HG03135 (cell line): Measurements from ENCODE around the gene WNT11.

ENCODE experiments used
- ATAC-seq: cut with Tn5 transposase; IDR thresholded peaks from one replicate; pipeline ENCODE4 v1.9.1; 2021; ENCODE audit warnings: mild to moderate bottlenecking, moderate library complexity; ENCODE audit not compliant: unreplicated experiment

The WNT11 gene

DNA sequence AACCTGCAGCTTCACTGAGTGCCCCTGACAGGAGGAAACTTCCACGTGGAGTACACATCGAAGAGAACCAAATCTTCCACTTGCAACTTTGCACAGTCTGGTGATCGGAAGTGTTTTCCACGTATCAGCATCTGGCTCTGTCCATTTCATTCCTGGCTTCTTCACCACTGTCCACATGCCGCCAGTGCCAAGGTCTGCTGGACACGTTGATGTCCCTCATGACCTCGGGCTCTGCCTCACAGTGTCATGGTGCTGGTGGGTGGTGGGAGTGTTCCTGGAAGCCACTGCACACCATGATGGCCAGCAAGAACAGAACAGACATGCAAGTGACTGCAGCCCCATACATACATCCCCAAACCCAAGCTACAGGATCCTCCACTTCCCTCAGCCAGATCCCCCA, 48.4 kb downstream of the WNT11 start:
- no peak for ATAC-seq

DNA sequence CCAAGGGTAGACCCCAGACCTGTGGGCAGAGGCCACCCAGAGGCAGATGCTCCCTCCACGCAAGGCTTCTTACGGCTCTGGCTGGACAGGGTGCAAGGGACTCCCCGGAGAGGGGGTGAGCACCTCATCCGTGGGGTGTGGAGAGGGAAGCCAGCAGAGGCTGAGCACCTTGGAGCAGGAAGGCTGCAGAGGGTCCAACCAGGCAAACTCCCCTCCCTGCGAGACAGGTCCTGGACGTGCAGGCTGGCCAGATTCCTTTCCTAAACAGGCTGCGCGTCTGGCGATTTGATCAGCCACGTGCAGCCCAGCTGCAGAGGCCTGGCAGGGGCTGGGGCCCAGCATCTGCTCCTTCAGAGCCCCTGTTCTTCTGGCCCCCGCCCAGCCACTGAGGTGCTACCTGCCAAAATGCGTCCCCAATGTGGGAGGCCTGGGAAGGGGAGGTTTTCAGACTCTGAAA, 49.3 kb downstream of the WNT11 start:
- ATAC-seq = no peak

DNA sequence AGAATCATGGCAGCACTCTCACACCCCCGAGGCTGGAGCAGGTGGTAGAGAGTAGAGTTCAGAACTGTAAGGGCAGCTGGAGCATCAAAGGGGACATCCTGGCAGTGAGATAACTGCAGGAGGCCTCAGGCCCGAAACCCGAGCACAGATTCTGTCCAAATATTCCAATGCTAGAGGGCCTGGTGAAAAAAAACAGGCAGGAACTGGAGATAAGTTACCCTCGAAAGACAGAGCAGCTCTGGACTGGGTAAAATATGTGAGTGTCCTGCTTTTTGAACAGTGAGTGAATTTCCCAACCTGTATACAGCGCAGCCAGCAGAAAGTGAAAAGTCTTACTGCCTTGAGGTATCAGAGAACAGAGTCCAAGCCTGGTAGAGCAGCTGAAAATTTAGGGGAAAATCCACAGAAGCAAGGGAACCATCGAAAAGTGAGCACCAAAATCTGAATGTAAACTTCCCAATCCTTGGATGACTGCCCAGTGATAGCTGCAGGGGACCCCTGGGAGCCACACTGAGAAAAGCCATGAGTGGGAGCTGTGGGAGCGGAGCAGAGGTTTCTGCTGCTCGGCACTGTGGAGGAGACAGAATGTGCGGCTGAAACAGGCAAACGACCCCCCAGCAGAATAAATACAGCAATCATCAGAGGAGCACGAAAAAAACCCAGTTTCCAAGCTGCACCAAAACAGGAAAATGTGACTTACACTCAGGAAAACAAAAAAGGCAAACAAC, 50.6 kb downstream of the WNT11 start:
- no peak for ATAC-seq

DNA sequence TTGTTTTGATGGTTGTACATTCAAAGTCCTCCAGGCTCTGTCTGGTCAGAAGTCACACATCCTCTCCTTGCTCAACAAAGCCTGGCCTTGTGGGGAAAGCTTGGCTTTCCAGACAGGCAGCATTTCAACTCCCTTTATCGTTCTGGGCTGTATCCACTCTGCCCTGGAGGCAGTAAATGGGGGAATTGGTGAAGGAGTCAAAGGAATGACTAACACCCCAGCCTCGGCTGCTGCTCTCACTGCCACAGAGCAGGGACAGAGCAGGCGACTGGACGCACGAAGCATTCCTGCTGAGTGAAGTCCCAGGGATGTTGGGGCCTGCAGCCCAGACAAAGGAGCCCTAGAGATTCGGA, 52.8 kb downstream of the WNT11 start:
- no peak for ATAC-seq

DNA sequence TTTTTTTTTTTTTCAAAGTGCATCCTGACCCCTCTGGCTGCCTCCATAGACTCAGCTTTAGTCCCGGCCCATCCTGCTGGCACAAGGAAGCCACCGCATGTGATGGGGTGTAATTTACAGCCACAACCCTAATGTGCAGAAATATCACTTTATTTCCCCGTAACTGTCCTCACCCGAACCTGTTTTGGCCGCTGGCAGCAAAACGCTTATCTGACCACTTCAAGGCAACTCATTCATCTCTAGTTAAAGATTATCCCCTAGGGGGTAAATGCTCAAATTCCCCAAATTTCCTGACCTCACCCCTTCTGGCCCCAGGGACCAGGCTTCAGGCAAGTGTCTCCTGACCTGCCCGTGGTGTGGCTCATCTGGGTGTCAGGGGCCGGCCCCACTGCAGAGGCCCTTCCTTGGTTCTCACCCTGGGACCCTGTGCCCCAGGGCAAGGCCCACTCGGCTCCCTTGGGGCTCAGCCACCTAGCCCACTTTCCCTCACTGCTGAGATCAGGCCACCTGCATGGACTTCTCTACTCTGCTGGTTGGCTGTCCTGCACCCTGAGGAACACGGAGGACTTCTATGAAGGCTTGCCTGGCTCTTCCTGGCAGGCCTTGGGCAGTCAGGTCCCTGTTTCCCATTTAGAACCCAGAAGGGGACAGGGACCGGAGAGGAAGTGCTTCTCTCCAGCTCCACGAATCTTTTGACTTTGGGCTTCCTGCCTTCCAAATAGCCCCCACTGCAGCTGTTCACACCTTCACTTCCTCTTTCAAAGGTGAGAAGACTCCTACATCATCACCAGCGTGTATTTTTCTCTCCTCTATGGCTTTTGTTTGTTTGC, 53.3 kb downstream of the WNT11 start:
- ATAC-seq = peak; percentile 57

DNA sequence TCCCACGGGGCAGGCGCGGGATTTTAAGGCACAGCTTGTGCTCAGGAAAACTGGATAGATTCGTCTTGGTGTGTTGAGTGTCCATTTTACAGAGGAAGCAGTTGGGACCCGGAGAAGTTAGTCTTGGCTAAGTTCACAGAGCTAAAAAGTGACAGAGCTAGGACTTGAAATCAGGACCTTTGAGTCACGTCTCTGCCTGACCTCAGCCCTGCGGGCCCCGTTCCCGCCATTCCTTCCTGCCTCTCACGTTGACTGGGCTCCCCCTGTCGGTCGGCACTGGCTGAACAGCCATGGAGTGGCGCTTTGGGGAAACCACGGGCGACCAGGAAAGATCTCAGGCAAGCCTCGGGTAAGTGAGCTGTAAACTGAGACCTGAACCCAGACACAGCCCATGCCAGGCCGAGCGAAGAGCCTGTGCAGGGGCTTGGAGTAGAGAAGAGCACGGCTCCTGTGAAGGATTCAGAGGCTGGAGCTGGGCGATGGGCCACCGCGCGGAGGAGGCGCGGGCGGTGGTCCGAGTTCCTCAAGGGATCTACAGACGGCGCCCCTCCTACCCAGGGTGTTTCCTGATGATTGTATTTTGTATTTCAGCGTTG, 54.1 kb downstream of the WNT11 start:
- no peak for ATAC-seq

DNA sequence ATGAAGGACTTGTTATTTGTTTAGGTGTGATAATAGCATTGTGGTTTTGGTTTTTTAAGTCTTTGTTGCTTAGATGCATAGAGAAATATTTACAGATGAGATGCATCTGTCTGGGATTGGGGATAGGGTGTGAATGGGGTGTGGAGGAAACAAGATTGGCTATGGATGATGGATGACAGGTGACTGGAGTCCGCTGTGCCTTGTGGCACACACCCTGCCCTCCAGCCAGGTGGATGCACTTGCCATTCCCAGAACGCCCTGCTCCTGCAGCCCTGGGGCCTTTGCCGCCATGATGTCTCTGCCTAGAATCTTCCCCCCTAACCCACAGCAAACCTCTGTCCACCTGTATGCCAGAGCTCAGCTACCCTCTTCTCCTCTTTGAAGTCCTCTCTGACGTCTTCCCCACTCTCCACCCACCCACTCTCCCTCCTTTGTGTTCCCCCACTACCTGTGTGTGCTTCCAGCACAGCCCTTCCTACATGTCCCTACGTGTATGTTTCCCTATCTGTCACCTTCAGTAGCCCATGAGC, 54.7 kb downstream of the WNT11 start:
- ATAC-seq = no peak

DNA sequence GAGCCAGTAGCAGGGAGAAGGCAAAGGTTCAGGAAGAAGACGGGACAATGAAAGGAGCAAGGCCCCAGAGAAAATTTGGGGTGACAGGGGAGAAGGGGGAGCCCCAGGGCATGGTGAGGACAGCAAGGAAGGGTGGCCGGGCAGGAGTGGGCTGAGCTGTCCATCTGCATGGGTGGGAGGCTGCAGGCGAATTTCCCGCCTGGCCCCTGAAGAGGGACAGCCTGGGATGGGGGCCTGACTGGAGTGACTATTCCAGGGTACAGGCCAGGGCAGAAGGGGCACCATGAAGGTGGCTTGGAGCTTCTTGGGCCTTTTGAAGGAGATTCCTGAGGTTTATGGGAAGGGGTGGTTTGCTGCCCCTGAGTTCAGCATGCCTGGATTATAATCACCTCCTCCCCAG, 56.2 kb downstream of the WNT11 start:
- no peak for ATAC-seq

DNA sequence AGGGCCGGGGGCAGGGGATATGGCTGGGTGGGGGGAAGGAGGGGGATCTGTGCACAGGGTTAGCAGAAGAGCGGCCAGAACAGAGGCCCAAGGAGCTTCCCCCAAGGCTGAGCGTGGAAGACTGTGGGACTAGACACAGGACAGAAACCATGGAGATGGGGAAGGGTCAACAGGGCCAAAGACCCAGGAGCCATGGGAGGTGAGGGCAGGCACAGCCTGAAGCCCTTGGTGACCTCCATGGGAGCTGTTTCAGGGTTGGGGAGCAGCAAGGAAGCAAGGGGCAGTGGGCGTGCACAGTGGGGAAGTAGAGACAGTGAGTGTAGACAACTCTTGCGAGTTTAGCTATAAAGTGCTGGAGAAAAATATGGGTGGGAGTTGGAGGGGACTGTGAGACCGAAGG, 56.6 kb downstream of the WNT11 start:
- ATAC-seq = no peak

DNA sequence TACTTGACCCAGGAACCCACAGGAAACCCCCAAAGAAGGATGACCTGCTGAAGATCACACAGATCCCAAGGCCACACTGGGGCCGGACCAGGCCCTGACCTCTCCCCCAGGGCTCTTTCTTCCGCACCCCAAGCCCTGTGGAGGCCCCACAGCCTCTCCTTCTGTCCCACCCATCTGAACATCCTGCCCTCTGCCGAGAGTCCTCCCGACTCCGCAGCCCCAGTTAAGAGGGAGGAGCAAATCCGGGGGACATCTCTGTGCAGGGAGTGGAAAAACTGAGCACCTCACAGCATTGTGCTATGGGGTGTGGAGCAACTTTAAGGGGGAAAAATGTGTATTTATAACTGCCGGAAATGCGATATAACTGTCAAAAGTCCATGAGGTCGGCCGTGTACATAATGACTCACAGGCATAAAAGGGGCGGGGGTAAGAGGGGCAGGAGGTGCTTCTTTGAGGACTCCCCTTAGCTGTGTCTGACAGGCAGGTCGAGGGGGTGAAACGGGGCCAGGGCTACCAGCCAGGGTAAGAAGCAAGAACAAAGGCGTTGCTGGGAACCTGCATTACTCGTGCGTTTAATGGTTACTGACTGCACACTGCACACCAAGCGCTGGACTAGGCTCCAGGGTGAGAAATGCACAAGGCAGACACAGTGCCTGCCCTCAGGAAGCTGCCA, 57.2 kb downstream of the WNT11 start:
- no peak for ATAC-seq

DNA sequence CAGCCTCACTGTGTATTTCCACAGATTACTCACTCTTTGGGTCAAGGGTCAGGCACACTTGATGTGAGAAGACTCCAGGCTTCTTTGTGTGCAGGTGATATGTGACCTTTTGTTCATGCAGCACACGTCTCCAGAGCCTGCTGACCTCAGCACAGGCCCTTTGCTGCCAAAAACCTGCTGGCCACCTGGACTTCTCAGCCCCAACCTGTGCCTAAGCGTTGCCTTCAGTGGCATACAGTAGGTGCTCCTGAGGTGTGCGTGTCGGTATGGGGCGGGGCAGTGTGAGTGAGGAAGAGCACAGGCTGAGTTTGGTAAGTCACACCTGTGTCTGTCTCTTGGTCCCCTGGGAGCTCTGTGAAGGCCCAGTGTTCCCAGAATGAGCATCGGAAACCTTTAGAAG, 58.1 kb downstream of the WNT11 start:
- no peak for ATAC-seq

DNA sequence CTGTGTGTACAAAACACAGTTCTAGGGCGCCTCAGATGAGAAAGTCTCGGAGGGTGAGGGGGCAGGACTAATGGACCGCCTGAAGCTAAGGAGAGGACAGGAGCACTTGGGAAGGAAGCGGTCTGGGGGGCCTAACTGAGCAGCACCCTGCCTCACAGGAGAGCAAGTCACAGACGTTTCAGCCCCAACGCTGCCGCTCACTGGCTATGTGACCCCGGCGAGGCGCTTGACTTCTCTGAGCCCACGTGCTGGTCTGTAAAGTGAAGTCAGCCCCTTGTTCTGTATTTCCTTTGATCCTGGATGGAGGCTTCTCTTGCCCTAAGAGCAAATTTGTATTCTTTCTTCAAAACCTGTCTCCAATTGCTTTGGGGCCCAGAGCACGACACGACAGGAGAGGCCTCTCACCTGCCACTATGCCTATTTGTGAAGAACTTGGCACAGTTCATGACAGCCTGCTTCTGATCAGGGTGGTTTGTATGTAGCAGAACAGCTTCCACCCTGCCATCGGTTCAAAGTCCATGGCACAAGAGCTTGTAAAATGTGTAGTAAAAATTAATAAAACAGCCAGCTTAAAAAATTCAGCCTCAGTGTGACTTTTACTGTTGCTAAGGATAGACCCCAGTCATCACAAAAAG, 59.1 kb downstream of the WNT11 start:
- no peak for ATAC-seq

DNA sequence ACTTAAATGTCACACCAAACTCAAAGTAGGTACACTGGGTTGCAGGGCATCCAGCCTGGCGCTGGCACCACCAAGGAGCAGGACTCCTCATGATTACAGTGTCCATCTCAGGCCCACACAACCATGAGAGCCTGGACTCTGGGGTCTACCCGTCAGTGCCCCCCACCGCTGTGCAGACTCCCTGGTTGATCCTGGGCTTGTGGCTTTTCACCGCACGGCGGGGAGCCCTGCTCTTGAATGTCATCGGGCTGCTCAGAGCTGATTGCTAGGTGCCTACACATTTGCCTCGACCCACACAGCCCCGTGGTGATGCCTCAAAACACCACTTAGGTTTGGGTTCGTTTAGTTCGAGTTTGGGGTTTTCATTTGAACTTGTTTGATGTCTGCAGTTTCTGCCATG, 63.0 kb downstream of the WNT11 start:
- ATAC-seq = no peak

DNA sequence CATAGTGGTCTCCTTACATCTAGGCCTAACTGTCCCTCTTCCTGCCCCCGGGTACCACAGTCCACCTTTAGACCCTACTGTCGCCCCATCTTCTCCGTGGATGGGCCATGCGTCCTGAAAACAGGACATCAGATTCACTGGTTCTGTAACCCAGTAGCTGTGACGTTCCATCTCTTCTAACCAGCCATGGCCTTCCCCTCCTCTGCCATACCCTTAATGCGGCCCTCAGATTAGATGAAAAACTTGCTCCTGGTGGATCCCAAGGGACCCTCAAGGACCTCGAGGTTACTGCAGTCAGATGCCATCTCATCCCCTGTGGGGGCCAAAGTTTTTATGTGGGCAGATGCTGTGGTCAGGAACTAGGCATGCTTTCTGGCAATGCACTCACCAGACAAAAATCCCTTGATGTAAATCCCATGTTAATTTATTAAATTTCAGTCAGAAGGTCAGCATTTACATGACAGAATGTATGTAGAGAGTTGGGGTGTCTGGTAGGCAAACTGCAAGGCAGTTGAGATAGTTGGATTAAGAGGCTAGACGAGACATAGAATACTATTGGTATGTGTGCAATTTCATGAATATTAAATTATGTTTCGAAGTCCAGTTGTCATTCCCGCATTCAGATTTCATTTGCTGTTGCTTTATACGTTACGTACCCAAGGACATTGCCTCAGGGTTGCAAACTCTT, 64.3 kb downstream of the WNT11 start:
- no peak for ATAC-seq

DNA sequence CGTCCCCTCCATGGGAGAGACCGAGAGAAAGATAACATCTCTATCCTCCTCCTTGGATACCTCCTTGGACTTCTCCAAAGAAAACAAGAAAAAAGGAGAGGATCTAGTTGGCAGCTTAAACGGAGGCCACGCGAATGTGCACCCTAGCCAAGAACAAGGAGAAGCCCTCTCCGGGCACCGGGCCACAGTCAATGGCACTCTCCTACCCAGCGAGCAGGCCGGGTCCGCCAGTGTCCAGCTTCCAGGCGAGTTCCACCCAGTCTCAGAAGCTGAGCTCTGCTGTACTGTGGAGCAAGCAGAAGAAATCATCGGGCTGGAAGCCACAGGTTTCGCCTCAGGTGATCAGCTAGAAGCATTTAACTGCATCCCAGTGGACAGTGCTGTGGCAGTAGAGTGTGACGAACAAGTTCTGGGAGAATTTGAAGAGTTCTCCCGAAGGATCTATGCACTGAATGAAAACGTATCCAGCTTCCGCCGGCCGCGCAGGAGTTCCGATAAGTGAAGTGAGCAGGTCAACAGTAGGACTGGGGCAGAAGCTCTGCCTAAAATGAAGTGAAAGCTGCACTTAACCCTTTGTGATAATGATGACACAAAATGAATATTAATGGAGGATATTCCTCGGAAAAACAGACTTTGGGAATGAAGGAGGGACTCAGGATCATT, 65.3 kb downstream of the WNT11 start:
- ATAC-seq = no peak

DNA sequence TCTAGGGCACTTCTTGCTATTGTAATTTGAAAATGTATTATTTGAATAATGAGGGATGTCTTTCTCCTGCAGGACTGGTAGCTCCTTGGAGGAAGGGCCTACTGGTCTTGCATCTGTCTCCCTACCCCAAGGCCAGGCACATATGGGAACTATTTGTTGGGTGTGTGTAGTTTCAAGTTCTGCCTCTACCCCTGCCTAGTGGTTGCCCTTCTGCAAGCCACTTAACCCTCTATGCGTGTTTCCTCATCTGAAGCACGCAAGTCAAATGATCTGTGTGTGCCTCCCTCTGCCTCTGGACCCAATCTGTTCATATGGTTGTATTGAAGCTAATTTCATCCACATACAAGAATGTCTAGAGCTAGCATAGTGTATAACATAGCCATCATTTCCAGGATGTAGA, 67.0 kb downstream of the WNT11 start:
- ATAC-seq = no peak
